GM12801 (cell line): ENCODE results near the gene CORIN.

Source experiments
- TF ChIP-seq, protein P1 (sequence below): IDR thresholded peaks from one replicate; pipeline ENCODE4 v1.5.1; 2011; ENCODE audit warnings: control low read depth; ENCODE audit not compliant: insufficient read length; ENCODE audit errors: extremely low read depth

The CORIN gene

GRCh38 chr4:47831026-47831679, 6.7 kb downstream of the CORIN start:
- TF ChIP-seq, protein P1, sequence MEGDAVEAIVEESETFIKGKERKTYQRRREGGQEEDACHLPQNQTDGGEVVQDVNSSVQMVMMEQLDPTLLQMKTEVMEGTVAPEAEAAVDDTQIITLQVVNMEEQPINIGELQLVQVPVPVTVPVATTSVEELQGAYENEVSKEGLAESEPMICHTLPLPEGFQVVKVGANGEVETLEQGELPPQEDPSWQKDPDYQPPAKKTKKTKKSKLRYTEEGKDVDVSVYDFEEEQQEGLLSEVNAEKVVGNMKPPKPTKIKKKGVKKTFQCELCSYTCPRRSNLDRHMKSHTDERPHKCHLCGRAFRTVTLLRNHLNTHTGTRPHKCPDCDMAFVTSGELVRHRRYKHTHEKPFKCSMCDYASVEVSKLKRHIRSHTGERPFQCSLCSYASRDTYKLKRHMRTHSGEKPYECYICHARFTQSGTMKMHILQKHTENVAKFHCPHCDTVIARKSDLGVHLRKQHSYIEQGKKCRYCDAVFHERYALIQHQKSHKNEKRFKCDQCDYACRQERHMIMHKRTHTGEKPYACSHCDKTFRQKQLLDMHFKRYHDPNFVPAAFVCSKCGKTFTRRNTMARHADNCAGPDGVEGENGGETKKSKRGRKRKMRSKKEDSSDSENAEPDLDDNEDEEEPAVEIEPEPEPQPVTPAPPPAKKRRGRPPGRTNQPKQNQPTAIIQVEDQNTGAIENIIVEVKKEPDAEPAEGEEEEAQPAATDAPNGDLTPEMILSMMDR, result no peak

GRCh38 chr4:47830265-47831025, 7.4 kb downstream of the CORIN start:
- TF ChIP-seq, protein P1, result no peak

- TF ChIP-seq, protein P1, result no peak
Observed at GRCh38 chr4:47829438-47829837, 8.4 kb downstream of the CORIN start.

- TF ChIP-seq, protein P1, result no peak
Observed at GRCh38 chr4:47827343-47828047, 10.4 kb downstream of the CORIN start.

DNA sequence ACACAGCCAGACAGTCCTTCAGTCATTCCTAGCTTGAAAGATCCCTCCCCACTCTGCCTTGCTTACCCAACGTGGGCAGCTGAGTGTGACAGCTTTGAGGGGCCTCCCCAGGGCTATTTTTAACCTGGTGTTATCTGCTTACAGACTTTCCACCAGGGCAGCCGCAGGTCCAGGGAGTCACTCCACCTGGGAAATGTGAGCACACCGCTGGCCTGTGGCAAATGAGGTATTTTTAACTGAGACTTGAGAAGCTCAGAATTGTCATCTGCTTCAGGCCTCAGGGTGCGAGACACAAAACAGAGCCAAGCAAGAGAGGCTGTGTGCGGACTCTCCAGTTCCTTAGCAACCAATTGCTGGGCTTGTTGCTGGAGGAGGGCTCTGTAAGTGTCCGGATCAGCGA, 13.0 kb downstream of the CORIN start:
- TF ChIP-seq, protein P1, result no peak

DNA sequence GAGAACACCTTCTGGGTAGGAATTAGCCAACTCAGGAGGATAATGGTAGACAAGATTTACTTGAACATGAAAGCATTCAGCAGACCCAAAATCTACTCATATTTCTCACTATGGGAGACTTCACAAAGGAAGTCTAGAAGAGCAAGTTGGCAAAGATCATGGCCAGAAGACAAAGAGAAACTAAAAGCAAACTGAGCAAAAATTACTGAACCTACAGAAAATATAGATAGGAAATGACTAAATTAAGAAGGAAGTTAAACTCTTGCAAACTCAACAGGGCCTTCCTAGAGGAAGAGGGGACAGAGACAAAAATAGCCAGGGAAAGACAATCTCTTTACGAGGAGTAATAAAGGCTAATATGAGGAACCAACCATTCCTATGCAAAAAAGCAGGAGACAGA, 18.7 kb downstream of the CORIN start:
- TF ChIP-seq, protein P1, result no peak

GRCh38 chr4:47817275-47817674, 20.6 kb downstream of the CORIN start:
- TF ChIP-seq, protein P1, result no peak
